Suprapubic skin (tissue), 3 donors: ENCODE measurements around the gene ATF3.

ENCODE experiments used
- EP300 ChIP-seq: sonication (generic); formaldehyde crosslinking; IDR thresholded peaks from one replicate; pipeline ENCODE4 v1.6.1; 2017; ENCODE audit warnings: antibody characterized with exemption
- POLR2A ChIP-seq, 2 donors: fragments of 450-650 bp; IDR thresholded peaks; one replicate each; pipeline ENCODE4 v1.6.1; 2017; ENCODE audit warnings: antibody characterized with exemption in 2 of 2, mild to moderate bottlenecking in 2 of 2, moderate library complexity in 2 of 2
- TF ChIP-seq, protein P1 (sequence below), 2 donors: fragments of 200-600 bp in 1 of 2; fragments of 450-650 bp in 1 of 2; sonication (generic) in 1 of 2; IDR thresholded peaks; one replicate each; pipeline ENCODE4 v1.5.1; 2016 to 2019; ENCODE audit warnings: antibody characterized with exemption in 2 of 2, mild to moderate bottlenecking in 1 of 2, moderate library complexity in 1 of 2

DNA sequence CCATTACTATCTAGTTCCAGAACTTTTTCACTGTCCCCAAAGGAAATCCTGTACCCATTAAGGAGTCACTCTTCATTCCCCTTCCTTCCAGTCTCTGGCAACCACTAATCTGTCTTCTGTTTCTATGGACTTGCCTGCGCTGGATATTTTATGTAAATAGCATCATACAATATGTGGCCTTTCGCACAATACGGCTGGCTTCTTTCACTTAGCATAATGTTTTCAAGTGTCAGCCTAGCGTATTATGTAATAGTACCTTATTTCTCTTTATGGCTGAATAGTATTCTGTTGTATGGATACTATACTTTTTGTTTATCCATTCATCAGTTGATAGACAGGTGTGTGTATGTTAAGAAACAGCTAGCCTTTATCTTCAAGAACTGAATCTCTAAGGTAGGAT is 14.3 kb downstream of the ATF3 start:
- TF ChIP-seq, protein P1, sequence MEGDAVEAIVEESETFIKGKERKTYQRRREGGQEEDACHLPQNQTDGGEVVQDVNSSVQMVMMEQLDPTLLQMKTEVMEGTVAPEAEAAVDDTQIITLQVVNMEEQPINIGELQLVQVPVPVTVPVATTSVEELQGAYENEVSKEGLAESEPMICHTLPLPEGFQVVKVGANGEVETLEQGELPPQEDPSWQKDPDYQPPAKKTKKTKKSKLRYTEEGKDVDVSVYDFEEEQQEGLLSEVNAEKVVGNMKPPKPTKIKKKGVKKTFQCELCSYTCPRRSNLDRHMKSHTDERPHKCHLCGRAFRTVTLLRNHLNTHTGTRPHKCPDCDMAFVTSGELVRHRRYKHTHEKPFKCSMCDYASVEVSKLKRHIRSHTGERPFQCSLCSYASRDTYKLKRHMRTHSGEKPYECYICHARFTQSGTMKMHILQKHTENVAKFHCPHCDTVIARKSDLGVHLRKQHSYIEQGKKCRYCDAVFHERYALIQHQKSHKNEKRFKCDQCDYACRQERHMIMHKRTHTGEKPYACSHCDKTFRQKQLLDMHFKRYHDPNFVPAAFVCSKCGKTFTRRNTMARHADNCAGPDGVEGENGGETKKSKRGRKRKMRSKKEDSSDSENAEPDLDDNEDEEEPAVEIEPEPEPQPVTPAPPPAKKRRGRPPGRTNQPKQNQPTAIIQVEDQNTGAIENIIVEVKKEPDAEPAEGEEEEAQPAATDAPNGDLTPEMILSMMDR (IDR thresholded peaks at IDR 0.05): no peak
- TF ChIP-seq POLR2A (IDR thresholded peaks at IDR 0.05): no peak
- TF ChIP-seq EP300: no peak
